ENCODE measurements around the gene JPT2. TPM values are rescaled to one million over a fixed set of nuclear protein-coding genes. Genes with fewer than 3 reads are reported as not detected.

JPT2 gene
- total RNA-seq, 1 donor from 2014 or later, result 180 TPM

- H3K36me3 Mint-ChIP-seq (ENCODE audit: low read depth, unreplicated experiment), result peaks cover 60% of the 10 kb centered on the region
- H3K4me1 Mint-ChIP-seq (ENCODE audit: unreplicated experiment), result peaks cover 35% of the 10 kb centered on the region
- no peak overlapping the region for H3K4me3 Mint-ChIP-seq (ENCODE audit: unreplicated experiment)
- peaks cover 15% of the 10 kb centered on the region for H3K27me3 Mint-ChIP-seq (ENCODE audit: unreplicated experiment)
- no peak overlapping the region for H3K27ac Mint-ChIP-seq (ENCODE audit: unreplicated experiment)
- H3K9me3 Mint-ChIP-seq (ENCODE audit: unreplicated experiment), result no peaks in the 10 kb centered on the region
- no peak for DNase-seq (ENCODE audit: low spot score)
- no peak for TF ChIP-seq CTCF (IDR thresholded peaks at IDR 0.05; ENCODE audit: unreplicated experiment)
Measured at GRCh38 chr16:1670371-1670770, 7.7 kb upstream of the JPT2 start.

- Mint-ChIP-seq H3K36me3 (ENCODE audit: low read depth, unreplicated experiment) (peaks cover 62% of the 10 kb centered on the region), H3K27me3 (ENCODE audit: unreplicated experiment) (peaks cover 16% of the 10 kb centered on the region), H3K4me1 (ENCODE audit: unreplicated experiment) (peaks cover 40% of the 10 kb centered on the region), H3K27ac (ENCODE audit: unreplicated experiment) (no peak overlapping the region), H3K4me3 (ENCODE audit: unreplicated experiment) (no peak overlapping the region), H3K9me3 (ENCODE audit: unreplicated experiment) (no peaks in the 10 kb centered on the region)
- no peak for TF ChIP-seq CTCF (IDR thresholded peaks at IDR 0.05; ENCODE audit: unreplicated experiment)
- DNase-seq (ENCODE audit: low spot score), result no peak
Measured at GRCh38 chr16:1670866-1671265, 7.2 kb upstream of the JPT2 start.

- H3K36me3 Mint-ChIP-seq (ENCODE audit: low read depth, unreplicated experiment), result peaks cover 66% of the 10 kb centered on the region
- H3K27ac Mint-ChIP-seq (ENCODE audit: unreplicated experiment), result peak overlapping the region; percentile 74
- H3K4me1 Mint-ChIP-seq (ENCODE audit: unreplicated experiment), result peaks cover 57% of the 10 kb centered on the region
Measured at GRCh38 chr16:1673424-1674151, 4.5 kb upstream of the JPT2 start.

GRCh38 chr16:1674306-1674705, 3.8 kb upstream of the JPT2 start:
- no peak for TF ChIP-seq CTCF (IDR thresholded peaks at IDR 0.05; ENCODE audit: unreplicated experiment)
- H3K4me3 Mint-ChIP-seq (ENCODE audit: unreplicated experiment), result no peak overlapping the region
- peak overlapping the region; percentile 48 for H3K27ac Mint-ChIP-seq (ENCODE audit: unreplicated experiment)
- H3K36me3 Mint-ChIP-seq (ENCODE audit: low read depth, unreplicated experiment), result peaks cover 67% of the 10 kb centered on the region
- H3K4me1 Mint-ChIP-seq (ENCODE audit: unreplicated experiment), result peaks cover 62% of the 10 kb centered on the region
- peaks cover 22% of the 10 kb centered on the region for H3K27me3 Mint-ChIP-seq (ENCODE audit: unreplicated experiment)
- H3K9me3 Mint-ChIP-seq (ENCODE audit: unreplicated experiment), result no peaks in the 10 kb centered on the region
- no peak for DNase-seq (ENCODE audit: low spot score)

More at GRCh38 chr16:1673424-1674151, 4.5 kb upstream of the JPT2 start:
- Mint-ChIP-seq H3K9me3 (ENCODE audit: unreplicated experiment) (no peaks in the 10 kb centered on the region), H3K4me3 (ENCODE audit: unreplicated experiment) (peak overlapping the region; percentile 81), H3K27me3 (ENCODE audit: unreplicated experiment) (peaks cover 21% of the 10 kb centered on the region)
- DNase-seq (ENCODE audit: low spot score), result peak; percentile 46
- TF ChIP-seq CTCF (IDR thresholded peaks at IDR 0.05; ENCODE audit: unreplicated experiment), result no peak
